Central memory CD8-positive, alpha-beta T cell (primary cell): ENCODE data around the gene NDOR1.
"Not testable (repeated sequence)": the region's sequence is repeated elsewhere in the genome, so short reads cannot be mapped to it uniquely, and the experiment has no call there.

Experiments
- ATAC-seq: fragments of 150-1000 bp; cut with Tn5 transposase; replicated peaks from 2 replicates; pipeline ENCODE4 v1.10.0; 2022; ENCODE audit warnings: mild to moderate bottlenecking, moderate FRiP score, moderate number of reproducible peaks; ENCODE audit not compliant: poor library complexity, severe bottlenecking; ENCODE audit errors: extremely low read depth
- DNase-seq, 2 donors: peaks; one replicate each; pipeline ENCODE4 v3.0.0; 2021; ENCODE audit warnings: low spot score in 2 of 2
- H3K27ac Mint-ChIP-seq: one replicate; pipeline ENCODE4 v1.8.0; 2022; ENCODE audit warnings: low read depth, mild to moderate bottlenecking, moderate library complexity, mixed read lengths
- H3K27me3 Mint-ChIP-seq: one replicate; pipeline ENCODE4 v1.8.0; 2022; ENCODE audit warnings: mixed read lengths
- H3K36me3 Mint-ChIP-seq: one replicate; pipeline ENCODE4 v1.8.0; 2022; ENCODE audit warnings: mild to moderate bottlenecking, moderate library complexity, mixed read lengths; ENCODE audit not compliant: insufficient read depth
- H3K4me1 Mint-ChIP-seq: one replicate; pipeline ENCODE4 v1.8.0; 2022; ENCODE audit warnings: mixed read lengths
- H3K4me3 Mint-ChIP-seq: one replicate; pipeline ENCODE4 v1.8.0; 2022; ENCODE audit warnings: mild to moderate bottlenecking, moderate library complexity, mixed read lengths
- H3K9me3 Mint-ChIP-seq: one replicate; pipeline ENCODE4 v1.8.0; 2022; ENCODE audit warnings: mixed read lengths

Gene NDOR1

DNA sequence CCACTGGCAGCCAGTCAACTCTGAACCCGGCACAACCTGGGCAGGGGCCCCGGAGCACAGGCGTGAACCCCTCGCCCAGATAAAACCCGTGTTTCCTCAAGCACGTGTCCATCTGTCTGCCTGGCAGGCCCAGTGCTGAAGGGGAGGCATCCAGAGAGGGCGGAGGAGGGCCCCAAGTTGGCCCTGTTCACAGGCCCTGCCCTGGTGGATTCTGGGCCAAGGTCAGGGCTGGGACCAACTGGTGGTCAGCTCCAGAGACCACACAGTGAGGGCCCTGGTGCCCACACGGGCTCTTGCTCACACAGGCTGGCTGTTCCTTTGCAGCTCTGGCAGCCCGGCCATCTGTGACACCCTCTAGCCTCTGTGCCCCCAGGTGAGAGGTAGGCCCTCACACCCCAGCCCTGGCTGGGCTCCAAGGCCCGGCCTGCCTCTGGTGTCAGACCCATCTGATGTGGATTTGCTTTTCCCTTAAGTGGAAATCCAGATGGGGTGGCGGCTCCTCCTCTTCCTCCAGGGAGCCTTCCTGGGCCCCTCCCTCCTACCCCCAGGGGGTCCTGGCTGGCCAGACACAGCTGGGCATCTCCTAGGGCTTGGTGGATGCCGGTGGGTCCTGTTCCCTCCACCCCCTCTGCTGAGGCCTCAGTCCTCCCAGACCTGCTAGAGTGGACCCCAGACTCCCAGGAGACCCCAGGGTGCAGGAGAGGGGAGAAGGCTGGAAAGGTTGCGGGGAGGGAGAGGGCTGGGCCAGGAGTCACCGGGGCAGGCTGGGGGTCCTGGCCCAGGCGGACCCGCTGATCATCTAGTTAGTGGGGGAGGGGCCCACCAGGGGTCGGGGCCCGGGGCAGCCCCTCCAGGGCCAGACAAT is 45.1 kb downstream of the NDOR1 start:
- Mint-ChIP-seq H3K4me1 (peaks cover 5% of the 10 kb centered on the region), H3K9me3 (no peaks in the 10 kb centered on the region), H3K4me3 (no peak overlapping the region), H3K27me3 (no peaks in the 10 kb centered on the region), H3K27ac (no peak overlapping the region), H3K36me3 (peaks cover 6% of the 10 kb centered on the region)
- ATAC-seq (no peak), DNase-seq (no peak)

GRCh38 chr9:137251194-137251461 is 45.6 kb downstream of the NDOR1 start, which contains the start of gene STPG3:
STPG3 (plus strand) TSS chr9:137251286; CDS start chr9:137251287, 1 bp downstream.
- Mint-ChIP-seq H3K4me1 (peaks cover 10% of the 10 kb centered on the region), H3K27ac (no peak within 1 kb of the TSS), H3K36me3 (peaks cover 12% of the 10 kb centered on the region), H3K9me3 (no peaks in the 10 kb centered on the region), H3K27me3 (no peaks in the 10 kb centered on the region), H3K4me3 (no peak within 1 kb of the TSS)
- no peak for ATAC-seq
- no peak for DNase-seq

GRCh38 chr9:137251490-137252268 is 46.2 kb downstream of the NDOR1 start:
- peaks cover 14% of the 10 kb centered on the region for H3K36me3 Mint-ChIP-seq
- DNase-seq (no peak), ATAC-seq (no peak)
- H3K27me3 Mint-ChIP-seq = no peaks in the 10 kb centered on the region
- peaks cover 15% of the 10 kb centered on the region for H3K4me1 Mint-ChIP-seq
- no peak overlapping the region for H3K27ac Mint-ChIP-seq
- H3K4me3 Mint-ChIP-seq = no peak overlapping the region
- no peaks in the 10 kb centered on the region for H3K9me3 Mint-ChIP-seq

GRCh38 chr9:137252555-137253506 is 47.3 kb downstream of the NDOR1 start:
- Mint-ChIP-seq H3K27ac (no peak overlapping the region), H3K4me1 (peaks cover 15% of the 10 kb centered on the region), H3K27me3 (no peaks in the 10 kb centered on the region), H3K9me3 (no peaks in the 10 kb centered on the region), H3K4me3 (no peak overlapping the region), H3K36me3 (peaks cover 18% of the 10 kb centered on the region)
- DNase-seq (no peak), ATAC-seq (no peak)

- DNase-seq (no peak), ATAC-seq (no peak)
- no peaks in the 10 kb centered on the region for H3K9me3 Mint-ChIP-seq
- H3K4me1 Mint-ChIP-seq = peaks cover 15% of the 10 kb centered on the region
- peaks cover 23% of the 10 kb centered on the region for H3K36me3 Mint-ChIP-seq
- H3K4me3 Mint-ChIP-seq = peak overlapping the region; percentile 87
- no peak overlapping the region for H3K27ac Mint-ChIP-seq
- no peaks in the 10 kb centered on the region for H3K27me3 Mint-ChIP-seq
These were observed 48.5 kb downstream of the NDOR1 start for GRCh38 chr9:137253717-137254623.

DNA sequence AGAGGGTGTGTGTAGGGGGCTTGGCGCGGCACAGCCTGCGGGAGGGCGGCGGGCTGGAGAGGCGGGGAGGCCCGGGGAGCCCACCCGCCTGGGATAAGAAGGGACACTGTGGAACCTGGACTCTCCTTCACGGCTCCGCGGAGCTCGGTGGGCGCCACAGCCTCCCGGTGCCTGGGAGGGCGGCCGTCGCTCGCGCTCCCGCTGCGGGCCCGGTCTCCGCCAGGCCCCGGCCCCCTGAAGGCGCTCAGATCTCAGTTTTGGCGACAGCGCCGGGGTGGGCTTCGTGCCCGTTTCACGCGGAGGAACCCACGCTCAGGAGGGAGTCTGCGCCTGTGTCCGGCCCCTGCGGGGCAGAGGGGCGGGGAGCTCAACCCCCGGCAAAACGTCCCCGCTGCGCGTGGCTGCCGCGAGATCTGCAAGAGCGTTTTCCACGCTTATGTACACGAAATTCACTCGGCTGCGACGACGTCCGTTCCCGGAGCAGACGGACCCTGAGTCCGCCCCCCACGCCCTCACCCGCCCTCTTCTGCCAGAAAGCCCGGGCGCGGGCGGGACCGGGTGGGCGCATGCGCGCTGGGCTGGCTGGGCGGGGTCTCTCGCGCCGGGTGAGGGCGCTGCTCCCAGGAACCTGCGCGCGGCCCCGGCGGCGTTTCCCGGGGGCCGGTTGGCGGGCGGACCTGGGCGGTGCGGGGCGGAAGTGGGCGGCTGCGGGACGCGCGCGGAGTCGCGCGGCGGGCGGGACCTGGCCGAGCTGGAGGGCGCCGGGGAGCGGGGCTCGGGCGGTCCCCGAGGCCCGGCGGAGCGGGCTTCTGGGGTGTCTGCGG is 49.3 kb downstream of the NDOR1 start, which contains the start of gene NELFB:
NELFB (plus strand) TSS at position 704 of the 824 bp plus-strand sequence.
- H3K36me3 Mint-ChIP-seq = peaks cover 27% of the 10 kb centered on the region
- peaks cover 15% of the 10 kb centered on the region for H3K4me1 Mint-ChIP-seq
- H3K9me3 Mint-ChIP-seq = no peaks in the 10 kb centered on the region
- peak; percentile 90 to 96 for DNase-seq
- H3K27me3 Mint-ChIP-seq = no peaks in the 10 kb centered on the region
- peak within 1 kb of the TSS; percentile 87 for H3K4me3 Mint-ChIP-seq
- ATAC-seq = peak; percentile 86
- H3K27ac Mint-ChIP-seq = peak within 1 kb of the TSS; percentile 59

DNA sequence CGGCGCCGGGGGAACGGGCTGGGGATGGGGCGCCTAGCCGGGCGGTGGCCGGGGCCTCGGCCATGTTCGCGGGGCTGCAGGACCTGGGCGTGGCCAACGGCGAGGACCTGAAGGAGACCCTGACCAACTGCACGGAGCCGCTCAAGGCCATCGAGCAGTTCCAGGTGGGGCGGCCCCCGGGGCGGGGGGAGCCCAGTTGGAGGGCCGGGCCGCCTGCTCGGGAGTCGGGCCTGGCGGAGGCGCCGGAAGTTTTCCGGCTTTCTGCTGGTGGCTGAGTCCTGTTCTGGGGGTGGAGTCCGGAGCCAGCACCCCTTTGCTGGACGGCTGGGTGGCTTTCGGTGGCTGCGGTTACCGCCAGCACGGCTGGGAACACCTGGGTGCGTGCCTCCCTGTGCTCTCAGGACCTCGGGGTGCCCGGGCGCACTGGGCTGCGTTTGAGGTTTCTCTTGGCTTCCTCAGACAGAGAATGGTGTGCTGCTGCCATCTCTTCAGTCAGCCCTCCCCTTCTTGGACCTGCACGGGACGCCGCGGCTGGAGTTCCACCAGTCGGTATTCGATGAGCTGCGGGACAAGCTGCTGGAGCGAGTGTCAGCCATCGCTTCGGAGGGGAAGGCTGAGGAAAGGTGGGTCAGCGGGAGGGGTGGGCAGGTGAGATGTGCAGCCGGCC is 50.1 kb downstream of the NDOR1 start:
- Mint-ChIP-seq H3K27ac (peak overlapping the region; percentile 59), H3K4me3 (peak overlapping the region; percentile 87), H3K9me3 (no peaks in the 10 kb centered on the region), H3K27me3 (no peaks in the 10 kb centered on the region), H3K4me1 (peaks cover 15% of the 10 kb centered on the region), H3K36me3 (peaks cover 27% of the 10 kb centered on the region)
- ATAC-seq = peak; percentile 34
- peak in 1 of 2 donors; percentile 28 for DNase-seq

- Mint-ChIP-seq H3K4me1 (peaks cover 15% of the 10 kb centered on the region), H3K27me3 (no peaks in the 10 kb centered on the region), H3K36me3 (peaks cover 28% of the 10 kb centered on the region), H3K4me3 (peak overlapping the region; percentile 87), H3K27ac (no peak overlapping the region), H3K9me3 (no peaks in the 10 kb centered on the region)
- DNase-seq (no peak), ATAC-seq (no peak)
These were observed 50.9 kb downstream of the NDOR1 start for GRCh38 chr9:137256362-137256761.

GRCh38 chr9:137256856-137257255 is 51.4 kb downstream of the NDOR1 start:
- peaks cover 19% of the 10 kb centered on the region for H3K4me1 Mint-ChIP-seq
- peaks cover 29% of the 10 kb centered on the region for H3K36me3 Mint-ChIP-seq
- no peaks in the 10 kb centered on the region for H3K27me3 Mint-ChIP-seq
- DNase-seq = no peak
- no peak overlapping the region for H3K27ac Mint-ChIP-seq
- no peaks in the 10 kb centered on the region for H3K9me3 Mint-ChIP-seq
- H3K4me3 Mint-ChIP-seq = peak overlapping the region; percentile 87
- no peak for ATAC-seq

DNA sequence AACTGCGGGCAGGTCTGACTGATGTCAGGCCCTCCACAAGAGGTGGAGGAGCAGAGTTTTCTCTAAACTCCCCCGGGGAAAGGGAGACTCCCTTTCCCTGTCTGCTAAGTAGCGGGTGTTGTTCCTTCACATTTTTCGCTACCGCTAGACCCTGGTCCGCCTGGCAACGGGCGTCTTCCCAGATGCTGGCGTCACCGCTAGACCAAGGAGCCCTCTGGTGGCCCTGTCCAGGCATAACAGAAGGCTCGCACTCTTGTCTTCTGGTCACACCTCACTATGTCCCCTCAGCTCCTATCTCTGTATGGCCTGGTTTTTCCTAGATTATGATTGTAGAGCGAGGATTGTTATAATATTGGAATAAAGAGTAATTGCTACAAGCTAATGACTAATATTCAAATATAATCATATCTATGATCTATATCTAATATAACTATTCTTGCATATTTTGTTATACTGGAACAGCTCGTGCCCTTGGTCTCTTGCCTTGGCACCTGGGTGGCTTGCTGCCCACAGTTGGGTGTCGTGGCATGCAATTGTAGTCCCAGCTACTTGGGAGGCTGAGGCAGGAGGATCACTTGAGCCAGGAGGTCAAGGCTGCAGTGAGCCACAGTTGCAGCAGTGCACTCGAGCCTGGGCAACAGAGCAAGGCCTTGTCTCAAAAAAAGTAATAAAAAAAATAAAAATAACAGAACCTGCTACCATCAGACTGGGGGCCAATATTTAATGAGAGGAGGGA is 56.8 kb downstream of the NDOR1 start:
- not testable (repeated sequence) for H3K27me3 Mint-ChIP-seq, H3K9me3 Mint-ChIP-seq, H3K4me3 Mint-ChIP-seq, H3K27ac Mint-ChIP-seq, ATAC-seq, H3K4me1 Mint-ChIP-seq, DNase-seq
- H3K36me3 Mint-ChIP-seq = peaks cover 18% of the 10 kb centered on the region
